Cardiac muscle cell (in vitro differentiated cells and primary cell): ENCODE measurements around the gene INO80. TPM values are rescaled to one million over a fixed set of nuclear protein-coding genes. Genes with fewer than 3 reads are reported as not detected.

Source experiments
- DNase-seq, 2 donors: peaks; one replicate each; pipeline versions ENCODE4 v3.0.0 to v3.0.0-alpha.2; 2010 to 2017; ENCODE audit warnings: low read depth in 1 of 2, low spot score in 1 of 2
- H3K27ac ChIP-seq: fragments of 200-600 bp; sonication (generic); 2 replicates; pipeline ENCODE4 v1.5.1; 2016
- H3K27me3 ChIP-seq: fragments of 200-600 bp; sonication (generic); 2 replicates; pipeline ENCODE4 v1.6.0; 2016; ENCODE audit warnings: control low read depth
- H3K36me3 ChIP-seq: fragments of 200-600 bp; sonication (generic); 2 replicates; pipeline ENCODE4 v1.5.1; 2016; ENCODE audit warnings: control low read depth
- H3K4me1 ChIP-seq: fragments of 200-600 bp; sonication (generic); 2 replicates; pipeline ENCODE4 v1.8.1; 2017; ENCODE audit warnings: low read depth, mild to moderate bottlenecking, mixed run types
- H3K4me3 ChIP-seq: fragments of 200-600 bp; sonication (generic); 2 replicates; pipeline ENCODE4 v1.5.1; 2016; ENCODE audit warnings: mild to moderate bottlenecking
- H3K9me3 ChIP-seq: fragments of 200-600 bp; sonication (generic); 2 replicates; pipeline ENCODE4 v1.5.1; 2017; ENCODE audit warnings: low read depth, mild to moderate bottlenecking, control low read depth
- polyA plus RNA-seq: library from polyadenylated mRNA; unstranded; fragments of >200 nt; fragmentation: Nextera tagmentation; extraction: Ambion mirVana; gene quantifications from 2 replicates; pipeline ENCODE4 v1.2.1, GENCODE V29; 2016
- total RNA-seq: library from RNA; depleted of rRNA; stranded (reverse); fragments of >200 nt; gene quantifications from 2 replicates; pipeline ENCODE4 v1.2.3, GENCODE V29; 2016
- TF ChIP-seq, protein P1 (sequence below): IDR thresholded peaks from 2 replicates; pipeline ENCODE4 v1.5.1; 2012; ENCODE audit warnings: low read depth, mild to moderate bottlenecking, low read length

INO80 gene
- total and polyA plus RNA-seq, 2 experiments from 2014 or later, result 6.0 to 14.0 TPM

DNA sequence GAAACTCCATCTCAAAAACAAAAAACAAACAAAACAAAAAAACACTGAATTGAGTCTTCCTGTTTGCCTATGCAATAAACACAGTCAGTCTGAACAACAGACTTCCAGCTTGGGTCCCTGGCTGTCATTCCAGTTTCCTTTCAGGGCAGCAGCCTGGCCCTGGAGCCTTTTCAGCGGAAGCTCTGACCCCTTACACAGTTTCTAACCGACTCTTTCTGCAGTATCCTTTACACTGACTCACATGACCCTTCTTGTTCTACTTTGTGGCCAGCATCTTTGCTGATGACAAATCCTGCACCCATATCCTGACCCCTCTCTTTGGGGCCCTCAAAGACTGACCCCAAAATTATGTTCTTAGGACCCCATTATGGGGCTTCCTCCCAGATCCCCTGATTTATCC, 38.3 kb upstream of the INO80 start:
- Histone ChIP-seq H3K9me3 (no peaks in the 10 kb centered on the region), H3K36me3 (no peaks in the 10 kb centered on the region), H3K4me1 (no peaks in the 10 kb centered on the region), H3K27ac (no peak overlapping the region), H3K27me3 (no peaks in the 10 kb centered on the region), H3K4me3 (no peak overlapping the region)
- TF ChIP-seq, protein P1, sequence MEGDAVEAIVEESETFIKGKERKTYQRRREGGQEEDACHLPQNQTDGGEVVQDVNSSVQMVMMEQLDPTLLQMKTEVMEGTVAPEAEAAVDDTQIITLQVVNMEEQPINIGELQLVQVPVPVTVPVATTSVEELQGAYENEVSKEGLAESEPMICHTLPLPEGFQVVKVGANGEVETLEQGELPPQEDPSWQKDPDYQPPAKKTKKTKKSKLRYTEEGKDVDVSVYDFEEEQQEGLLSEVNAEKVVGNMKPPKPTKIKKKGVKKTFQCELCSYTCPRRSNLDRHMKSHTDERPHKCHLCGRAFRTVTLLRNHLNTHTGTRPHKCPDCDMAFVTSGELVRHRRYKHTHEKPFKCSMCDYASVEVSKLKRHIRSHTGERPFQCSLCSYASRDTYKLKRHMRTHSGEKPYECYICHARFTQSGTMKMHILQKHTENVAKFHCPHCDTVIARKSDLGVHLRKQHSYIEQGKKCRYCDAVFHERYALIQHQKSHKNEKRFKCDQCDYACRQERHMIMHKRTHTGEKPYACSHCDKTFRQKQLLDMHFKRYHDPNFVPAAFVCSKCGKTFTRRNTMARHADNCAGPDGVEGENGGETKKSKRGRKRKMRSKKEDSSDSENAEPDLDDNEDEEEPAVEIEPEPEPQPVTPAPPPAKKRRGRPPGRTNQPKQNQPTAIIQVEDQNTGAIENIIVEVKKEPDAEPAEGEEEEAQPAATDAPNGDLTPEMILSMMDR, result no peak
- peak in 1 of 2 donors; percentile 15 for DNase-seq

DNA sequence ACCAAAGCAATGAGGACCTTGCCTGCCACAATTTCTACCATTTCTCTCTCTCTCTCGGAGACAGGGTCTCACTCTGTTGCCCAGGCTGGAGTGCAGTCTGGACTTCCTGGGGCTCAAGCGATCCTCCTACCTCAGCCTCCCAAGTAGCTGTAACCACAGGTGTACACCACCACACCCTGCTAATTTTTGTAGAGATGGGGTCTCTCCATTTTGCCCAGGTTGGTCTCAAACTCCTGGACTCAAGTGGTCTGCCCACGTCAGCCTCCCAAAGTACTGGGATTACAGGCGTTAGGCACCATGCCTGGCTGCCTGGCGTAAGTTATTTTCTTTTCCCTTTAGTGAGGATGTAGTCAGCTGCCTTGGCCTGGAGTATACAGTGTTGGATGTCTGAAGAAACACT, 37.7 kb upstream of the INO80 start:
- no peak for DNase-seq
- no peaks in the 10 kb centered on the region for H3K36me3 ChIP-seq
- H3K4me3 ChIP-seq, result no peak overlapping the region
- H3K4me1 ChIP-seq, result no peaks in the 10 kb centered on the region
- TF ChIP-seq, protein P1, result no peak
- H3K27ac ChIP-seq, result no peak overlapping the region
- no peaks in the 10 kb centered on the region for H3K9me3 ChIP-seq
- no peaks in the 10 kb centered on the region for H3K27me3 ChIP-seq

DNA sequence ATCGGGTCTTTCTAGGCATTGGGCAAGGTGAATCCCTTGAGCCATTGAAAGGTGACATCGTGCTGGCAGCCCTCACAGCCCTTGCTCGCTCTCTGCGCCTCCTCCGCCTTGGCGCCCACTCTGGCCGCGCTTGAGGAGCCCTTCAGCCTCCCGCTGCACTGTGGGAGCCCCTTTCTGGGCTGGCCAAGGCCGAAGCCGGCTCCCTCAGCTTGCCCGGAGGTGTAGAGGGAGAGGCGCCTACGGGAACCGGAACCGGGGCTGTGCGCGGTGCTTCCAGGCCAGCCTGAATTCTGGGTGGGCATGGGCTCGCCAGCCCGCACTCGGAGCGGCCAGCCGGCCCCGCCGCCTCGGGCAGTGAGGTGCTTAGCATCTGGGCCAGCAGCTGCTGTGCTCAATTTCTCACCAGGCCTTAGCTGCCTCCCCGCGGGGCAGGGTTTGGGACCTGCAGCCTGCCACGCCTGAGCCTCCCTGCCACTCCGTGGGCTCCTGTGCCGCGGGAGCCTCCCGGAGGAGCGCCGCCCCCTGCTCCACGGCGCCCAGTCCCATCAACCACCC, 35.4 kb upstream of the INO80 start:
- DNase-seq, result no peak
- TF ChIP-seq, protein P1, result no peak

DNA sequence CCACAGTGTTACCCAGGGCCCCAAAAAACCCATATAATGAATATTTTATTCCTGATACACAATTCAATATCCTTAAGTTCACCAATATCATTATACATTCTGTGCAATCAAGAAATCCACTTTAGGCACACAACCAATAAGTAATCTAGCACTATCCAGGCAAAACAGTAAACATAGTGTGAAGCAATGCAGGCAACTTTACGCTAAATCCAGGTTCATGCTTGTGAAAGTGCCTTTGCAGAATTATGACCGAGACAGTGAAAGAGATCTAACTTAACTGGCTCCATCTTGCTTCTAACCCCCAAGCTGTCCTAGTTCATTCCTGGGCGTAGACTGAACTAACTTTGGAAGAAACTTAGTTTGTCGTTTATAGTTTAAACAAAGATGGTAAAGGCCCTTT, 34.2 kb upstream of the INO80 start:
- Histone ChIP-seq H3K9me3 (no peaks in the 10 kb centered on the region), H3K4me3 (no peak overlapping the region), H3K27me3 (no peaks in the 10 kb centered on the region), H3K4me1 (no peaks in the 10 kb centered on the region), H3K27ac (no peak overlapping the region), H3K36me3 (no peaks in the 10 kb centered on the region)
- TF ChIP-seq, protein P1, result no peak
- no peak for DNase-seq

More for the DNA sequence above, 35.4 kb upstream of the INO80 start:
- Histone ChIP-seq H3K9me3 (no peaks in the 10 kb centered on the region), H3K4me3 (no peak overlapping the region), H3K27me3 (no peaks in the 10 kb centered on the region), H3K4me1 (no peaks in the 10 kb centered on the region), H3K36me3 (no peaks in the 10 kb centered on the region), H3K27ac (no peak overlapping the region)

DNA sequence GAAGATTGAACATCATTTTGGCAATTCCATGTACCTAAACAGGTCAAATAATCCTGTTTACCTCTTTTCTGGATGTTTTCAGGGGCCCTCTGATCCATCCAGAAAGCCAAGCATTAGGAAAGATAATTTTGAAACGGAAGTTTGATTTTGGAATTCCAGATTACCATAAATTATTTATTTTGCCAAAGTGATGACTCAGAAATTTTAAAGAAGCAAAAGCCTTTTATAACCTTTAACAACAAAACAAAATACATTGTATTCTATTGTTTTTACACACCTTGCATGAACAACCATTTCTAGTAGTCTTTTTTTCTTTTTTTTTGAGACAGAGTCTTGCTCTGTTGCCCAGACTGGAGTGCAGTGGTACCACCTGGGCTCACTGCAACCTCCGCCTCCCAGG, 32.0 kb upstream of the INO80 start:
- H3K9me3 ChIP-seq, result no peaks in the 10 kb centered on the region
- no peak overlapping the region for H3K27ac ChIP-seq
- no peaks in the 10 kb centered on the region for H3K27me3 ChIP-seq
- no peak for DNase-seq
- no peaks in the 10 kb centered on the region for H3K36me3 ChIP-seq
- TF ChIP-seq, protein P1, result no peak
- no peaks in the 10 kb centered on the region for H3K4me1 ChIP-seq
- no peak overlapping the region for H3K4me3 ChIP-seq
